CD14-positive monocyte (primary cell): ENCODE results near the gene CPN2. TPM values are rescaled to one million over a fixed set of nuclear protein-coding genes. Genes with fewer than 3 reads are reported as not detected.

Experiments used
- DNase-seq, 3 donors: peaks; one replicate each; pipeline ENCODE4 v3.0.0-alpha.2; 2011 to 2022
- H2AFZ ChIP-seq: 2 replicates; pipeline ENCODE4 v1.6.0; 2012; ENCODE audit warnings: mild to moderate bottlenecking, low read depth, low read length, inconsistent platforms; ENCODE audit not compliant: insufficient read depth, poor library complexity, severe bottlenecking
- H3K27ac ChIP-seq, 2 donors: 1 replicate in 1 of 2; 2 replicates in 1 of 2; pipeline ENCODE4 v1.5.1; 2012 to 2013; ENCODE audit warnings: low read length in 2 of 2, control low read depth in 1 of 2, inconsistent platforms in 1 of 2, low read depth in 1 of 2, mild to moderate bottlenecking in 1 of 2
- H3K27me3 ChIP-seq, 2 donors: one replicate each; pipeline versions ENCODE4 v1.6.0 to v1.6.1; 2011 to 2013; ENCODE audit warnings: low read length in 2 of 2; ENCODE audit not compliant: control insufficient read depth in 2 of 2, insufficient read depth in 2 of 2
- H3K36me3 ChIP-seq, 2 donors: replicated peaks in 1 of 2; 1 replicate in 1 of 2; 2 replicates in 1 of 2; pipeline versions ENCODE4 v1.5.1 to v1.6.1; 2012 to 2013; ENCODE audit warnings: low read length in 2 of 2, control low read depth in 1 of 2, inconsistent platforms in 1 of 2, mild to moderate bottlenecking in 1 of 2; ENCODE audit not compliant: insufficient read depth in 2 of 2, control insufficient read depth in 1 of 2
- H3K4me1 ChIP-seq, 2 donors: 1 replicate in 1 of 2; 2 replicates in 1 of 2; pipeline versions ENCODE4 v1.5.1 to v1.6.1; 2012 to 2013; ENCODE audit warnings: low read length in 2 of 2, control low read depth in 1 of 2, inconsistent platforms in 1 of 2, mild to moderate bottlenecking in 1 of 2, moderate library complexity in 1 of 2; ENCODE audit not compliant: insufficient read depth in 2 of 2, control insufficient read depth in 1 of 2
- H3K4me2 ChIP-seq: replicated peaks from 2 replicates; pipeline ENCODE3; 2012; ENCODE audit warnings: low read length, moderate library complexity, mild to moderate bottlenecking; ENCODE audit not compliant: poor library complexity, severe bottlenecking; ENCODE audit errors: extremely low read depth
- H3K4me3 ChIP-seq, 3 experiments: fragments of 200-600 bp in 1 of 3; sonication (generic) in 1 of 3; replicated peaks in 1 of 3; 1 replicate in 2 of 3; 2 replicates in 1 of 3; pipeline ENCODE4 v1.5.1; 2011 to 2013; ENCODE audit warnings: low read length in 3 of 3, mild to moderate bottlenecking in 3 of 3, control low read depth in 2 of 3, low read depth in 2 of 3, inconsistent platforms in 1 of 3, moderate library complexity in 1 of 3
- H3K79me2 ChIP-seq: 2 replicates; pipeline ENCODE4 v1.6.0; 2012; ENCODE audit warnings: mild to moderate bottlenecking, control low read depth, inconsistent platforms, low read length, moderate library complexity; ENCODE audit not compliant: insufficient read depth
- H3K9ac ChIP-seq: 2 replicates; pipeline ENCODE4 v1.6.0; 2017; ENCODE audit warnings: low read length, mild to moderate bottlenecking; ENCODE audit not compliant: insufficient read depth, poor library complexity, severe bottlenecking
- H3K9me3 ChIP-seq, 2 donors: replicated peaks in 1 of 2; 1 replicate in 1 of 2; 2 replicates in 1 of 2; pipeline versions ENCODE4 v1.5.1 to v1.6.1; 2012 to 2013; ENCODE audit warnings: low read length in 2 of 2, control low read depth in 1 of 2; ENCODE audit not compliant: control insufficient read depth in 1 of 2, insufficient read depth in 1 of 2
- H4K20me1 ChIP-seq: 2 replicates; pipeline ENCODE4 v1.6.0; 2012; ENCODE audit warnings: mild to moderate bottlenecking, low read length, control low read depth, moderate library complexity; ENCODE audit not compliant: insufficient read depth
- H3K27ac Mint-ChIP-seq, 7 donors: one replicate each; pipeline ENCODE4 v1.8.0; 2020; ENCODE audit warnings: mild to moderate bottlenecking in 7 of 7, mixed read lengths in 7 of 7, moderate library complexity in 6 of 7, inconsistent platforms in 2 of 7
- H3K27me3 Mint-ChIP-seq, 3 donors: one replicate each; pipeline ENCODE4 v1.8.0; 2021 to 2022; ENCODE audit warnings: low read depth in 3 of 3, mild to moderate bottlenecking in 3 of 3, mixed read lengths in 3 of 3, moderate library complexity in 3 of 3, inconsistent platforms in 1 of 3
- H3K36me3 Mint-ChIP-seq, 2 donors: one replicate each; pipeline ENCODE4 v1.8.0; 2020; ENCODE audit warnings: mixed read lengths in 2 of 2, inconsistent platforms in 1 of 2, mild to moderate bottlenecking in 1 of 2
- H3K4me1 Mint-ChIP-seq: one replicate; pipeline ENCODE4 v1.8.0; 2020; ENCODE audit warnings: mild to moderate bottlenecking, mixed read lengths
- H3K4me3 Mint-ChIP-seq, 2 donors: one replicate each; pipeline ENCODE4 v1.8.0; 2020; ENCODE audit warnings: mild to moderate bottlenecking in 2 of 2, mixed read lengths in 2 of 2, moderate library complexity in 1 of 2
- H3K9me3 Mint-ChIP-seq, 7 donors: one replicate each; pipeline ENCODE4 v1.8.0; 2020 to 2022; ENCODE audit warnings: mixed read lengths in 7 of 7, mild to moderate bottlenecking in 6 of 7, moderate library complexity in 6 of 7, inconsistent platforms in 2 of 7
- CTCF ChIP-seq: fragments of 200-600 bp; IDR thresholded peaks from one replicate; pipeline ENCODE4 v1.8.0; 2022; ENCODE audit warnings: antibody characterized with exemption, mild to moderate bottlenecking
- WGBS: methylation state at CpG from one replicate; pipeline ENCODE4 v1.1.5; 2013; ENCODE audit warnings: missing lambda C conversion rate; ENCODE audit not compliant: insufficient coverage; 5-methylcytosine and 5-hydroxymethylcytosine counted together
- intact Hi-C, 2 donors: fragments of 100-400 bp; cut with micrococcal nuclease; formaldehyde crosslinking; loops; one replicate each; pipeline versions ENCODE4 v1.15.0 to v1.15.1; 2023
- polyA plus RNA-seq, 3 donors: library from polyadenylated mRNA; depleted of rRNA in 1 of 3; unstranded in 2 of 3; stranded (reverse) in 1 of 3; fragments of 300-500 nt in 2 of 3; fragments of >200 nt in 1 of 3; fragmentation: Illumina TruSeq in 2 of 3; gene quantifications; 1 replicate in 2 of 3; 2 replicates in 1 of 3; pipeline ENCODE4 v1.2.3, GENCODE V29; 2012 to 2021

The CPN2 gene
- polyA plus RNA-seq, 3 donors: not detected

- H4K20me1 ChIP-seq: no peaks in the 10 kb centered on the region
- DNase-seq: no peak
- no peak overlapping the region for H3K27ac ChIP-seq
- H3K27me3 ChIP-seq: peaks cover 0 to 20% of the 10 kb centered on the region in 2 donors
- no peak overlapping the region for H3K9ac ChIP-seq
- Mint-ChIP-seq H3K27ac (no peak overlapping the region), H3K9me3 (peaks cover 0 to 2% (median 0%) of the 10 kb centered on the region in 7 donors), H3K27me3 (peaks cover 26 to 42% (median 37%) of the 10 kb centered on the region in 3 donors), H3K4me3 (no peak overlapping the region), H3K4me1 (no peaks in the 10 kb centered on the region), H3K36me3 (no peaks in the 10 kb centered on the region)
- H3K4me2 ChIP-seq: no peak overlapping the region
- H2AFZ ChIP-seq: no peak overlapping the region
- H3K79me2 ChIP-seq: no peaks in the 10 kb centered on the region
- TF ChIP-seq CTCF: no peak
- intact Hi-C loops: no loop called here
- H3K9me3 ChIP-seq: no peaks in the 10 kb centered on the region
- no peak overlapping the region for H3K4me3 ChIP-seq
- 71% methylated on average over 6 of the region's 8 CpGs for WGBS
- no peaks in the 10 kb centered on the region for H3K36me3 ChIP-seq
- no peaks in the 10 kb centered on the region for H3K4me1 ChIP-seq
Measured at GRCh38 chr3:194373899-194374298, 22.8 kb upstream of the CPN2 start.

- Histone ChIP-seq H3K9me3 (no peaks in the 10 kb centered on the region), H3K36me3 (no peaks in the 10 kb centered on the region), H3K4me2 (no peak overlapping the region), H3K27me3 (peaks cover 0 to 25% of the 10 kb centered on the region in 2 donors), H3K27ac (no peak overlapping the region), H2AFZ (no peak overlapping the region), H3K79me2 (no peaks in the 10 kb centered on the region), H4K20me1 (no peaks in the 10 kb centered on the region), H3K4me3 (no peak overlapping the region), H3K4me1 (no peaks in the 10 kb centered on the region), H3K9ac (no peak overlapping the region)
- DNase-seq: no peak
- no peak for TF ChIP-seq CTCF
- no peak overlapping the region for H3K4me3 Mint-ChIP-seq
- peaks cover 0 to 2% (median 0%) of the 10 kb centered on the region in 7 donors for H3K9me3 Mint-ChIP-seq
- H3K27ac Mint-ChIP-seq: no peak overlapping the region
- H3K27me3 Mint-ChIP-seq: peaks cover 25 to 44% (median 44%) of the 10 kb centered on the region in 3 donors
- intact Hi-C loops: no loop called here
- H3K4me1 Mint-ChIP-seq: no peaks in the 10 kb centered on the region
- no peaks in the 10 kb centered on the region for H3K36me3 Mint-ChIP-seq
- 88% methylated on average over 5 of the region's 14 CpGs for WGBS
Measured at GRCh38 chr3:194373028-194373427, 21.9 kb upstream of the CPN2 start.
